HG02588 (cell line): ENCODE measurements around the gene APOL3.
"Not testable (repeated sequence)": the region's sequence is repeated elsewhere in the genome, so short reads cannot be mapped to it uniquely, and the experiment has no call there.

Experiments used
- ATAC-seq: cut with Tn5 transposase; IDR thresholded peaks from one replicate; pipeline ENCODE4 v1.9.1; 2021; ENCODE audit warnings: mild to moderate bottlenecking, moderate library complexity; ENCODE audit not compliant: unreplicated experiment

APOL3 gene

GRCh38 chr22:36160499-36160942 is at the start of gene APOL3:
Gene APOL3 (minus strand): TSS chr22:36160755. CDS start chr22:36149055, 11,700 bp downstream.
- no peak for ATAC-seq

GRCh38 chr22:36210224-36210623 is 49.7 kb upstream of the APOL3 start:
- ATAC-seq, result no peak

- not testable (repeated sequence) for ATAC-seq
Measured at GRCh38 chr22:36209488-36209908, 48.9 kb upstream of the APOL3 start.

DNA sequence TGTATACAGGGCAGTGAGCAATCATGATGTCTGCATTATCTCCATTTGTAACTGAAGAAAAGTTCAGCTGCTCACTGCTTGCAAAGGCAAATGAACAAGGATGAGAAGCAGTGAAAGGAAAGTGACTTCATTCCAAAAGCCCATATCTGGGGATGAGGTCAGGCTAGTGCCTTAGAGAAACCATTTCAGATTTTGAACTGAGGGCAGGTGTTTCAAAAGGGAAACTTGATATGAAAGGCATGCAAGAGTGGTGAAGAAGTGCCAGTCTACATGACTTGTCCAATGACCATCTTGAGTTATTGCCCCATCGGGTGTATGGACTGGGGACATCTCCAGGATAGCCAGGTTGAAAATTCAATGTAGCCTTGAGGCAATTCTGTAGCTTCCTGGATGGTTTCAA is 48.4 kb upstream of the APOL3 start:
- no peak for ATAC-seq

- ATAC-seq, result no peak
Measured at GRCh38 chr22:36208162-36208765, 47.7 kb upstream of the APOL3 start.

GRCh38 chr22:36206255-36206654 is 45.7 kb upstream of the APOL3 start:
- no peak for ATAC-seq

GRCh38 chr22:36205573-36205972 is 45.0 kb upstream of the APOL3 start:
- ATAC-seq, result not testable (repeated sequence)

DNA sequence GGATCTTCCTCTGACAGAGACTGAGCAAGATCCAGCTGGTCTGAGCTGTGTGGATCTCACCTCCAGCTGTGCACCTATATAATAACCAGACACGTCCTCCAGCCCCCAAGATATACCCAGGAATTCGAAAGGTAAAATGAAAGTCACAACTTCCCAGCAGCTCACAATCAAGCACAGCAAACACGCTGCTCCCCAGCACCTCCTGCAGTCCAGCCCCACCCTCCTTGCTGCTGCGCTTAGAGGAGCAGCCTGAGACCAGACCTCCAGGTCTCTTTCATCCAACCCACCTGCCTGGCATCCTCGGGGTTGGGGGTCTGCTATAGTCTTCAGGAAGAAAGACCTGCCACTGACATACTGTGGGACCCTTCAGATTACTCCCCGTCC is 44.1 kb upstream of the APOL3 start:
- ATAC-seq, result no peak

- no peak for ATAC-seq
Measured at GRCh38 chr22:36204001-36204631, 43.6 kb upstream of the APOL3 start.

DNA sequence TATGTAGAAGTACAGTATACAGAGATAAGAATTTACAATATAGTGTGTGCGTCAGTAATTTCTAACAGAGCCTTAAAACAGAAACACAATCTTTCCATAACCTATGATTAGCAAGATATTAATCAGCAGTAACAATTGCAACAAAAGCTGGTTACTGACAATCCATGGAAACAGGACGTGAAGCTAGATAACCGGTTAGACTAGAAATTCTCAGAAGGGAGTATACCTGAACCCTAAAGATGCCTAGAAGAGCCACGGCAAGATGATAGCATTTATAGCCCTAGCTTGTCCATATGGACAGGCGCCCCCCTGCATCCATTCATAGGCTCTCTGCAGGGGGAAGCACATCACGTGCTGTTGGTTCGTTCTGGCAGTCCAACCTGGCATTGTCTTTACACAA is 42.9 kb upstream of the APOL3 start:
- not testable (repeated sequence) for ATAC-seq

DNA sequence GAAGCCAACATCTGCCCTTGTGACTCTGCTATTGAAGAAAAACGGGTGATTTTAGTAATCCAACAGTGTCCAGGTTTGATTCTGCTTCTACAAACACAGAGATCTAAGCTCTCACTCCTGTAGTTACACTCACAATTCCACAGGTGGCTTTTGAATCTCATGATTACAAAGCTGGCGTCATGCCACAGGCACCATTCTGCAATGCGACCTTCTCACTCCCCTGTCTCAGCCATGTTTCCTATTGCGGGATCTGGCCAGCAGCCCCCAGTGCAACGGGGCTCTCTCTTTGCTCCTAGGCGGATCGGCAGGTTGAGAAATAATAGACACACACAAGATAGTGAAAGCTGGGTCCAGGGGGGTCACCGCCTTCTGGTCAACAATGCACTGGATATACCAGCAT is 42.4 kb upstream of the APOL3 start:
- ATAC-seq, result not testable (repeated sequence)

- no peak for ATAC-seq
Measured at GRCh38 chr22:36201630-36202319, 41.2 kb upstream of the APOL3 start, which contains the start of gene APOL4. Gene APOL4 (minus strand): TSS chr22:36201809. CDS start chr22:36201734, 75 bp downstream.

GRCh38 chr22:36201025-36201424 is 40.5 kb upstream of the APOL3 start:
- not testable (repeated sequence) for ATAC-seq

GRCh38 chr22:36199001-36199551 is 38.5 kb upstream of the APOL3 start:
- ATAC-seq, result no peak

GRCh38 chr22:36198536-36198935 is 38.0 kb upstream of the APOL3 start:
- no peak for ATAC-seq

DNA sequence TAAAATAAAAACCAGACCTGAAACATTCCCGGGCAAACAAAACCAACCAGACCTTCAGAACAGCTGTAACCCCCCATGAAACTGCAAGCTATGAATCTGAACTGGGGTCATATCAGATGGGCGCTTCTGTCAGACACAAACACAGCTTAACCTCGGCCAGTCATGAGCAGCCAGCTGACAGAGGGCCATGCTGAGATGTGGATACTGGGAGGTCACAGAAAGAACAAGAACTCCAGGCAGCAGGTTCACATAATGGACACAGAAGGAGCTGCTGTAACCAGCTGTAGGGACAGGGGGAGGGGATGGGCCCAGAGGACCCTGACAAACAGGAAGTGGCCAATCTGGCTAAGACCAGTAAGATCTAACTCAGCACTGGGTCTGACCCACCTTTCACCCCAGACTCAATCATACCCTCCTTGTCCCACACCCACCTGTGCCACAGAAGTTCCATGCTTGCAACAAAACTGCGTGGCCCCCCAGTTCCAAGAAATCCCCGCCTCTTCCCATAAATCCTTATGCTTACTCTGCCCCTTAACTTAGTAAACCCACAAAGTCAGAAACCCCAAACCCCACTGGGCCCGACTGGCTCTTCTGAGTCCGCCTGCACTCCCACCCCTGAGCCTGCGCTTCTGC is 37.1 kb upstream of the APOL3 start:
- no peak for ATAC-seq

GRCh38 chr22:36197065-36197440 is 36.5 kb upstream of the APOL3 start:
- no peak for ATAC-seq

DNA sequence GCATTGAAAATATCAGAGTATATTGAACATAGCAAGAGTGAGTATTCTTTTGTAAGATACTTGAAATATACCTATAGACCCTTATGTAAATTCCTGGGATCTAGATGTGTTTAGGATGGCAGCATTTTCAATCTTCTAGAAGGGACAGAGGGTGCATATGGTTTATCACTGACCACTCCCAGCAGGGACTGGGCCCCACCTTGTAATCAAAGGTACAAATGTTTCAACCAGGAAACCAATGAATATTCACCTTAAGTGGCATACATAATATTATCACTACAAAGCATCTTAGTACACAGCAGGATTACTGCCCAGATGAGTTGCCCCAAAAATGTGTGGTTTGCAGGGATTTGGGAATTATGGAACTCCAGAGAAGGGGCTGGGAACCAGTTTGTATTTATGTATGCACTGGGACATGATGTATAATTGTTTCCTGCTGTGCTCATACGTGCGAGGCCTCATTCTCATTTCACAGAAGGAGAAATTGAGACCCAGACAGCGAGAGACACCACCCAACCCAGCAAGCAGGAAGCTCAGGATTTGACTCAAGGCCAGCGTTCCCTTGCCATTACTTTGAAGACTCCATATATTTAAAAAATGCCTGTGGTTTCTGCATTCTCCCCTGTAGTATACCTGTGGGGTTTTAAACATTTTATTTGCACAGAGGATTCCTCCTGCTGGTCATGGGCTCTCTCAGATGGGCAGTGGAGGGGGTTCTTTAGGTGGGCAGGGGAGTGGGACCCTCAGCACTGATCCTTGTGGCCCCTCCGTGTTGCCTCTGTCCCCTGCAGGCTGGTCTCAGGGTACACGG is 35.9 kb upstream of the APOL3 start:
- no peak for ATAC-seq

DNA sequence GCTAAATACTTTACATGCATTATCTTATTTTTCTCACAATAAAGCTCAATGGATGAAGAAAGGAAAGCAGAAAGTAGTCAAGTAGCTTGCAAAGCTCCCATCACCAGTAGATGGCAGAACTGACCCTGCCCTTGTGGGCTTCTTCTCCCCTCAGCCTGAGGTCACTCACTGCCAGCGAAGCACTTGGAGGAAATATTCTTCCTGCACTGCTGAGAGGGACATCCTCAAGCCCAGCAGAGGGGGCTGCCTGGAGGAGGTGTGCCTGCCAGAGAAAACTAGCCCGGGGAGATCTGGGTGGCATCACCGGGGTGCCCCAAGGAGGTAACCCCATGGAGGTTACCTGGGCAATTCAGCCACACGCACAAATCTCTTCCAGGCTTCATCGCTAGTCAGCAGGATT is 34.4 kb upstream of the APOL3 start:
- no peak for ATAC-seq

GRCh38 chr22:36194385-36194784 is 33.8 kb upstream of the APOL3 start:
- no peak for ATAC-seq
